Mucosa of descending colon (tissue), 3 donors: ENCODE results near the gene BRD9. TPM values are rescaled to one million over a fixed set of nuclear protein-coding genes. Genes with fewer than 3 reads are reported as not detected.

ENCODE experiments used
- ATAC-seq: fragments of 200-7000 bp; cut with Tn5 transposase; one replicate; pipeline ENCODE4 v1.9.1; 2020; ENCODE audit warnings: mild to moderate bottlenecking, moderate library complexity
- DNase-seq, 3 donors: peaks; one replicate each; pipeline ENCODE4 v3.0.0-alpha.2; 2020
- H3K36me3 ChIP-seq: fragments of 200-600 bp; one replicate; pipeline ENCODE4 v1.8.0; 2021; ENCODE audit warnings: low read depth, mild to moderate bottlenecking
- H3K4me1 ChIP-seq: fragments of 200-600 bp; one replicate; pipeline ENCODE4 v1.8.0; 2021; ENCODE audit warnings: low read depth, mild to moderate bottlenecking
- H3K4me3 ChIP-seq: fragments of 200-600 bp; one replicate; pipeline ENCODE4 v1.8.0; 2021; ENCODE audit warnings: mild to moderate bottlenecking
- H3K9me3 ChIP-seq: fragments of 200-600 bp; one replicate; pipeline ENCODE4 v1.8.0; 2021; ENCODE audit warnings: mild to moderate bottlenecking
- CTCF ChIP-seq: fragments of 200-600 bp; IDR thresholded peaks from one replicate; pipeline ENCODE4 v1.8.0; 2022; ENCODE audit warnings: antibody characterized with exemption, mild to moderate bottlenecking
- intact Hi-C, 2 donors: fragments of 100-400 bp; cut with DNase I in 1 of 2; cut with micrococcal nuclease in 1 of 2; formaldehyde crosslinking; loops; one replicate each; pipeline versions ENCODE4 v1.11.0 to v1.11.1; 2022; cut with DNase I, micrococcal nuclease
- total RNA-seq, 3 donors: library from RNA; stranded (reverse); fragmentation: NEBNext Ultra II Directional in 2 of 3; extraction: Animal tissue kit (Norgen Biotek cat#: 25700) in 2 of 3; gene quantifications; one replicate each; pipeline versions ENCODE4 v1.2.1 to v1.2.4, GENCODE V29; 2021 to 2023
- donor health status: DM: no; HTN: no; CAD: no; lungs with moderate emphysema.
- donor health status: DM: no; HTN: no; CAD: no.
- donor health status: DM: no; HTN: yes; CAD: no.

The BRD9 gene
- total RNA-seq, 3 donors from 2014 or later: 30.8 to 46.5 (median 36.7) TPM

GRCh38 chr5:820245-820644 lies 72.4 kb downstream of the BRD9 start:
- no peak for ATAC-seq

GRCh38 chr5:819078-819477 lies 73.5 kb downstream of the BRD9 start:
- Histone ChIP-seq H3K36me3 (no peaks in the 10 kb centered on the region), H3K4me3 (no peak overlapping the region), H3K4me1 (no peaks in the 10 kb centered on the region), H3K9me3 (no peaks in the 10 kb centered on the region)
- TF ChIP-seq CTCF: no peak
- intact Hi-C loops: no loop called here
- DNase-seq (no peak), ATAC-seq (no peak)

More at GRCh38 chr5:820245-820644, 72.4 kb downstream of the BRD9 start:
- intact Hi-C loops: no loop called here
- no peak for TF ChIP-seq CTCF
- H3K4me1 ChIP-seq: no peaks in the 10 kb centered on the region
- H3K9me3 ChIP-seq: no peaks in the 10 kb centered on the region
- H3K4me3 ChIP-seq: no peak overlapping the region
- H3K36me3 ChIP-seq: no peaks in the 10 kb centered on the region
- DNase-seq: no peak

GRCh38 chr5:816176-816575 lies 76.4 kb downstream of the BRD9 start:
- intact Hi-C loops: no loop called here
- Histone ChIP-seq H3K4me3 (no peak overlapping the region), H3K36me3 (no peaks in the 10 kb centered on the region), H3K9me3 (no peaks in the 10 kb centered on the region), H3K4me1 (no peaks in the 10 kb centered on the region)
- no peak for ATAC-seq
- DNase-seq: no peak
- no peak for TF ChIP-seq CTCF

GRCh38 chr5:815449-815848 lies 77.2 kb downstream of the BRD9 start:
- intact Hi-C loops: no loop called here
- H3K36me3 ChIP-seq: no peaks in the 10 kb centered on the region
- no peaks in the 10 kb centered on the region for H3K4me1 ChIP-seq
- DNase-seq: no peak
- H3K4me3 ChIP-seq: no peak overlapping the region
- ATAC-seq: no peak
- no peak for TF ChIP-seq CTCF
- no peaks in the 10 kb centered on the region for H3K9me3 ChIP-seq

Other genes with a start within 250 kb of the BRD9 start
- gene TPPP, start 199.4 kb downstream of the BRD9 start, total RNA-seq: 10 to 100 TPM in 1 of 3 donors, 1 to 10 TPM in 2; 2.2 to 18.1 (median 2.2) TPM
- 1 to 10 TPM in 2 of 3 donors, under 1 TPM in 1; 0.41 to 6.4 (median 4.6) TPM for gene ZDHHC11B, start 108.1 kb downstream of the BRD9 start, total RNA-seq
- 10 to 100 TPM in 1 of 3 donors, 1 to 10 TPM in 2; 4.6 to 11.1 (median 7.0) TPM for gene ZDHHC11, start 41.8 kb downstream of the BRD9 start, total RNA-seq
- 1 to 10 TPM; 1.4 to 7.1 (median 2.1) TPM for gene TRIP13, start 83 bp upstream of the BRD9 start, total RNA-seq
- 1 to 10 TPM in 2 of 3 donors, under 1 TPM in 1; 0.93 to 3.7 (median 2.1) TPM for gene NKD2, start 116.0 kb upstream of the BRD9 start, total RNA-seq
- 10 to 100 TPM; 80.5 to 97.4 (median 94.1) TPM for gene SLC12A7, start 219.3 kb upstream of the BRD9 start, total RNA-seq